Measurements from ENCODE around the gene XXYLT1. TPM values are rescaled to one million over a fixed set of nuclear protein-coding genes. Genes with fewer than 3 reads are reported as not detected.

XXYLT1 gene
- total and polyA plus RNA-seq, 9 of the 15 experiments (the other 6 are each of a cell fraction or from before 2014, with no cell fraction given): 1.9 to 18.9 (median 15.0) TPM

GRCh38 chr3:195140816-195141793 is 129.9 kb downstream of the XXYLT1 start (continued):
- no peak for TF ChIP-seq SAFB2 (IDR thresholded peaks at IDR 0.05; ENCODE audit: borderline replicate concordance, low read depth, low read length, severe bottlenecking)
- TF ChIP-seq ARID3A (IDR thresholded peaks at IDR 0.05; ENCODE audit: borderline replicate concordance, low read depth, low read length): peak; percentile 89; the same call in 1 of the 2 replicates
- TF ChIP-seq U2AF1 (optimal IDR thresholded peaks at IDR 0.05; ENCODE audit: low read depth, low read length): no peak
- peak; percentile 95; the same call in 1 of the 2 replicates for TF ChIP-seq NBN (IDR thresholded peaks at IDR 0.05; ENCODE audit: low read depth)
- TF ChIP-seq RBM15 (IDR thresholded peaks at IDR 0.05; ENCODE audit: insufficient read depth, low read length): no peak
- peak; percentile 60 for TF ChIP-seq E2F8 (IDR thresholded peaks at IDR 0.05; ENCODE audit: low read depth, partially characterized antibody)
- no peak for TF ChIP-seq THRB (CRISPR knock-in tag; conservative IDR thresholded peaks at IDR 0.05)
- TF ChIP-seq ZNF764 (CRISPR knock-in tag; IDR thresholded peaks at IDR 0.05; ENCODE audit: low read depth): no peak
- peak; percentile 92 for TF ChIP-seq ZNF592 (IDR thresholded peaks at IDR 0.05)
- TF ChIP-seq CREM (IDR thresholded peaks at IDR 0.05; ENCODE audit: low read depth): peak; percentile 93
- TF ChIP-seq FOXK2 (conservative IDR thresholded peaks at IDR 0.05 in 1 of 2, IDR thresholded peaks at IDR 0.05 in 1 of 2; ENCODE audit: low read depth in 2 of 2): peak; percentile 21 to 25; a peak in 1 of 4 replicates
- TF ChIP-seq HDAC8 (tag; IDR thresholded peaks at IDR 0.05): peak; percentile 82
- TF ChIP-seq ZNF76 (CRISPR knock-in tag; IDR thresholded peaks at IDR 0.05; ENCODE audit: borderline replicate concordance): no peak
- 0 out of 2 replicates have a peak, but pooled peaks have one; percentile 25 for TF ChIP-seq NR1H2 (CRISPR knock-in tag; IDR thresholded peaks at IDR 0.05)
- TF ChIP-seq FOSL1 (tag; conservative IDR thresholded peaks at IDR 0.05): peak; percentile 85
- peak; percentile 97 for TF ChIP-seq SMARCA4 (IDR thresholded peaks at IDR 0.05)

All from K562 (cell line).